ENCODE measurements around the gene GDPGP1. TPM values are rescaled to one million over a fixed set of nuclear protein-coding genes. Genes with fewer than 3 reads are reported as not detected.
A peak's percentile ranks its signal among the peaks of the same experiment; 100 is the strongest.

The GDPGP1 gene
- total RNA-seq, 1 donor from 2014 or later, result 2.9 TPM

GRCh38 chr15:90208356-90208755, 25.7 kb upstream of the GDPGP1 start:
- no peak for FAIRE-seq
- no peak for DNase-seq (ENCODE audit: low read depth)
- no peak for TF ChIP-seq CTCF (IDR thresholded peaks at IDR 0.05; ENCODE audit: insufficient read depth, low read length, severe bottlenecking)
- peaks cover 26% of the 10 kb centered on the region for H3K36me3 ChIP-seq (ENCODE audit: control insufficient read depth, insufficient read depth, low read length)
- H3K4me3 ChIP-seq (ENCODE audit: low read depth, low read length), result no peak overlapping the region
- H3K27me3 ChIP-seq (ENCODE audit: control insufficient read depth, insufficient read depth, low read length), result no peaks in the 10 kb centered on the region

GRCh38 chr15:90209591-90209990, 24.4 kb upstream of the GDPGP1 start:
- FAIRE-seq (peak; percentile 66), DNase-seq (ENCODE audit: low read depth) (peak; percentile 62)
- TF ChIP-seq CTCF (IDR thresholded peaks at IDR 0.05; ENCODE audit: insufficient read depth, low read length, severe bottlenecking), result no peak
- Histone ChIP-seq H3K36me3 (ENCODE audit: control insufficient read depth, insufficient read depth, low read length) (peaks cover 17% of the 10 kb centered on the region), H3K27me3 (ENCODE audit: control insufficient read depth, insufficient read depth, low read length) (no peaks in the 10 kb centered on the region), H3K4me3 (ENCODE audit: low read depth, low read length) (no peak overlapping the region)

- no peak for FAIRE-seq
- peaks cover 17% of the 10 kb centered on the region for H3K36me3 ChIP-seq (ENCODE audit: control insufficient read depth, insufficient read depth, low read length)
- H3K4me3 ChIP-seq (ENCODE audit: low read depth, low read length), result no peak overlapping the region
Measured at GRCh38 chr15:90210593-90210992, 23.4 kb upstream of the GDPGP1 start.

GRCh38 chr15:90211009-90211408, 23.0 kb upstream of the GDPGP1 start:
- FAIRE-seq (no peak), DNase-seq (ENCODE audit: low read depth) (no peak)
- no peaks in the 10 kb centered on the region for H3K27me3 ChIP-seq (ENCODE audit: control insufficient read depth, insufficient read depth, low read length)
- no peak overlapping the region for H3K4me3 ChIP-seq (ENCODE audit: low read depth, low read length)
- TF ChIP-seq CTCF (IDR thresholded peaks at IDR 0.05; ENCODE audit: insufficient read depth, low read length, severe bottlenecking), result no peak
- peaks cover 15% of the 10 kb centered on the region for H3K36me3 ChIP-seq (ENCODE audit: control insufficient read depth, insufficient read depth, low read length)

More at GRCh38 chr15:90210593-90210992, 23.4 kb upstream of the GDPGP1 start:
- peak; percentile 23 for DNase-seq (ENCODE audit: low read depth)
- no peaks in the 10 kb centered on the region for H3K27me3 ChIP-seq (ENCODE audit: control insufficient read depth, insufficient read depth, low read length)
- TF ChIP-seq CTCF (IDR thresholded peaks at IDR 0.05; ENCODE audit: insufficient read depth, low read length, severe bottlenecking), result no peak

- FAIRE-seq (no peak), DNase-seq (ENCODE audit: low read depth) (peak; percentile 97)
- no peak for TF ChIP-seq CTCF (IDR thresholded peaks at IDR 0.05; ENCODE audit: insufficient read depth, low read length, severe bottlenecking)
- Histone ChIP-seq H3K36me3 (ENCODE audit: control insufficient read depth, insufficient read depth, low read length) (peaks cover 10% of the 10 kb centered on the region), H3K4me3 (ENCODE audit: low read depth, low read length) (no peak overlapping the region), H3K27me3 (ENCODE audit: control insufficient read depth, insufficient read depth, low read length) (no peaks in the 10 kb centered on the region)
Measured at GRCh38 chr15:90211440-90212143, 22.4 kb upstream of the GDPGP1 start.

All from bronchial epithelial cell (primary cell).